Measurements from ENCODE around the gene FAM216B. TPM values are rescaled to one million over a fixed set of nuclear protein-coding genes. Genes with fewer than 3 reads are reported as not detected.
"Not testable (repeated sequence)": the region's sequence is repeated elsewhere in the genome, so short reads cannot be mapped to it uniquely, and the experiment has no call there.

Gene FAM216B
- total and polyA plus RNA-seq, 2 donors (not counting 3 experiments of a cell fraction or from before 2014, with no cell fraction given) = not detected

GRCh38 chr13:42816538-42816937, 35.2 kb downstream of the FAM216B start:
- no peaks in the 10 kb centered on the region for H4K20me1 ChIP-seq (replicated peaks; ENCODE audit: control insufficient read depth, extremely low read depth, insufficient read depth, low read length)
- FAIRE-seq (no peak), DNase-seq (ENCODE audit: low read depth, low spot score) (no peak)
- H3K79me2 ChIP-seq (ENCODE audit: control insufficient read depth, insufficient read depth, low read length) = no peaks in the 10 kb centered on the region
- POLR2A ChIA-PET = no interaction called here
- no peak overlapping the region for H3K27ac ChIP-seq (ENCODE audit: insufficient read depth, low read depth, low read length)
- CTCF ChIA-PET = no interaction called here
- dilution Hi-C loops (cut with MboI; ENCODE audit: extremely low pct_ligation_motif_present, low sequenced_read_pairs) = no loop called here
- TF ChIP-seq MYC (IDR thresholded peaks at IDR 0.05; ENCODE audit: low read depth, low read length) (no peak), POLR2A (IDR thresholded peaks at IDR 0.05; ENCODE audit: low read depth, low read length) (no peak), CTCF (IDR thresholded peaks at IDR 0.05; ENCODE audit: extremely low read depth in 1 of 2, insufficient read depth in 1 of 2, low read depth in 1 of 2, low read length in 2 of 2) (no peak), POLR2AphosphoS5 (IDR thresholded peaks at IDR 0.05; ENCODE audit: insufficient read depth, low read depth, low read length) (no peak), JUN (IDR thresholded peaks at IDR 0.05; ENCODE audit: borderline replicate concordance, insufficient read depth, insufficient read length, low read depth) (no peak), FOS (IDR thresholded peaks at IDR 0.05; ENCODE audit: borderline replicate concordance, insufficient read depth, low read length) (no peak), EZH2 (IDR thresholded peaks at IDR 0.05; ENCODE audit: borderline replicate concordance, low read depth, low read length, severe bottlenecking) (no peak), GATA2 (IDR thresholded peaks at IDR 0.05; ENCODE audit: insufficient read depth, insufficient read length, low read depth, low read length) (no peak), MAX (IDR thresholded peaks at IDR 0.05; ENCODE audit: insufficient read depth, insufficient read length) (no peak)
- no peaks in the 10 kb centered on the region for H3K9me3 ChIP-seq (replicated peaks; ENCODE audit: control insufficient read depth, insufficient read depth, low read length)
- H3K9me1 ChIP-seq (replicated peaks; ENCODE audit: control insufficient read depth, extremely low read depth, insufficient read depth, low read length) = no peaks in the 10 kb centered on the region
- no peaks in the 10 kb centered on the region for H3K27me3 ChIP-seq (ENCODE audit: control insufficient read depth in 2 of 2, insufficient read depth in 2 of 2, low read length in 2 of 2)
- H3K4me3 ChIP-seq (replicated peaks in 1 of 3; ENCODE audit: insufficient read depth in 1 of 3, low read depth in 1 of 3, low read length in 3 of 3) = no peak overlapping the region
- no peak overlapping the region for H3K9ac ChIP-seq (replicated peaks; ENCODE audit: extremely low read depth, insufficient read depth, low read length)
- intact Hi-C loops (cut with micrococcal nuclease) = no loop called here
- H3K4me1 ChIP-seq (ENCODE audit: control insufficient read depth, extremely low read depth, insufficient read depth, low read length) = no peaks in the 10 kb centered on the region
- no peak overlapping the region for H2AFZ ChIP-seq (ENCODE audit: low read depth, low read length)
- no peak overlapping the region for H3K4me2 ChIP-seq (ENCODE audit: insufficient read depth, low read length)
- no peaks in the 10 kb centered on the region for H3K36me3 ChIP-seq (ENCODE audit: control insufficient read depth in 2 of 2, extremely low read depth in 1 of 2, insufficient read depth in 2 of 2, low read length in 2 of 2)
- no TSS peak for BruUV-seq (replicated peaks)

GRCh38 chr13:42819687-42820086, 38.3 kb downstream of the FAM216B start:
- FAIRE-seq; CTCF ChIA-PET; H2AFZ ChIP-seq (ENCODE audit: low read depth, low read length); DNase-seq (ENCODE audit: low read depth, low spot score); BruUV-seq (replicated peaks); H3K9me3 ChIP-seq (replicated peaks; ENCODE audit: control insufficient read depth, insufficient read depth, low read length); intact Hi-C loops (cut with micrococcal nuclease); dilution Hi-C loops (cut with MboI; ENCODE audit: extremely low pct_ligation_motif_present, low sequenced_read_pairs); H3K9me1 ChIP-seq (replicated peaks; ENCODE audit: control insufficient read depth, extremely low read depth, insufficient read depth, low read length); H3K36me3 ChIP-seq (ENCODE audit: control insufficient read depth in 2 of 2, extremely low read depth in 1 of 2, insufficient read depth in 2 of 2, low read length in 2 of 2); H3K79me2 ChIP-seq (ENCODE audit: control insufficient read depth, insufficient read depth, low read length); POLR2A ChIA-PET; H3K4me3 ChIP-seq (replicated peaks in 1 of 3; ENCODE audit: insufficient read depth in 1 of 3, low read depth in 1 of 3, low read length in 3 of 3); H4K20me1 ChIP-seq (replicated peaks; ENCODE audit: control insufficient read depth, extremely low read depth, insufficient read depth, low read length); H3K27me3 ChIP-seq (ENCODE audit: control insufficient read depth in 2 of 2, insufficient read depth in 2 of 2, low read length in 2 of 2); H3K9ac ChIP-seq (replicated peaks; ENCODE audit: extremely low read depth, insufficient read depth, low read length); H3K4me1 ChIP-seq (ENCODE audit: control insufficient read depth, extremely low read depth, insufficient read depth, low read length); H3K4me2 ChIP-seq (ENCODE audit: insufficient read depth, low read length); H3K27ac ChIP-seq (ENCODE audit: insufficient read depth, low read depth, low read length): not testable (repeated sequence)
